Activated CD4-positive, alpha-beta T cell treated with anti-CD3 and anti-CD28 coated beads, Interleukin-2, amount 50 U/mL, for 4 hours (primary cell): ENCODE results near the gene AGFG1.

Experiments used
- DNase-seq, 2 experiments: peaks; one replicate each; pipeline ENCODE4 v3.0.0-alpha.2; 2020

The AGFG1 gene

GRCh38 chr2:227462462-227462951 is 9.4 kb upstream of the AGFG1 start:
- no peak for DNase-seq

DNA sequence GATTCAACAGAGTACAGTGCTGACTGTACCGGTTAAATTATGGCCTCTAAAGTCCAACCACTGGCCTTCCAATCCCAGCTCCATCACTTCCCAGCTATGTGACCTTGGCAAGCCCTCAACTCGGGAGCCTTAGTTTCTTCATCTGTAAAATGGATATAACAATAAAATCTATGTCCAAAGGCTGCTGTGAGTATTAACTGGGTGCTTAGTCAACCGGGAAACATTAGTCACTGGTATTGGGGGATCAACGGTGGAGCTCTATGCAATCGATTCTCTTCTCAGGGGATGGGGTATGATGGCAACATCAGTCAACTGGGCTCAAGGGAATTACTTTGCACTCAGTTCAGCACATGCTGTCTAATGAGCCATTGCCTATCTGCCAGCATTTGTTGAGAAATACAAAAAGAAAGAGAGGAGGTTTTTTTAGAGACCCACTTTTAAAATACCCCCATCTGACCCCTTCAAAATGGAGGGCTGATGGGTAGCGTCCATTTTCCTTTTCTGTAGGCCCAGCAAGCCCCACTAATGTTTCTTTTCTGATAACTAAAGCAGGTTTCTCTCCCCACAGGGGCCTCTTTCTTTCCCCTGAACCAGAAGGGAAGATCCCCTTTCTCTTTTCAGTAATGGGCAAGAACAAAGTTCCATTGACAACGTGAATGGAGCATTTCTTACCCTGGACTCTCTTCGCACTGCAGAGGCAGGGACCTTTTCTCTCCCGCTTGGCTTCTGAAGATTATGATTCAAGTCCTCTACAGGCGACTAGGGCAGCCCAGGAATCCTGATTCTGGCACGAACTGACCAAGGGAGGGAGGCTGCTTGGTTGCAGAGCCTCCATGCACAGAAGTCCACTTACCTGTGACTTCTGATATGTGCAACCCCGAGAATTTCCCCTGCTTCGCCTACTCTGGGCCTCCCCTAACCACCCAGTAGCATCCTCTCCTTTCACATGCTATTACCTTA is 8.7 kb upstream of the AGFG1 start:
- DNase-seq = no peak

DNA sequence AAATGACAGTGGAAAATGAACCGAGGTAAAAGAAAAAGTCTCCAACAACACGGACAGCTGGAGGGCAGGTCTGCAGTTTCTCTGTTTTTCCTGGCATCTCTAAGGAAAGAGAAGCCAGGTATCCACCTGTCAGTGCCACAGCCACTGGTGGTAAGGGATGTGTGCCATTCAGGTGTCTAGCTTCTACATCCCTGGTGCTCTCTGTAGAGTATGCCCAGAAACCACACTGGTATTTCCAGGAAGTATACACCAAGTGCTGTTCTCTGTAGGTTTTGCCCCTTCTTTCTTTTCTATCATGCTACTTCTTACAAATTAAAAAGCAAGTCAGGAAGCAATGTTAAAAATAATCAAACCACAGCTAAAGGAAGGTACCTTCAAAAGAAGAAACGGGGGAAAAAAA is 7.6 kb upstream of the AGFG1 start:
- DNase-seq = no peak

GRCh38 chr2:227464851-227465250 is 7.1 kb upstream of the AGFG1 start:
- DNase-seq = no peak

DNA sequence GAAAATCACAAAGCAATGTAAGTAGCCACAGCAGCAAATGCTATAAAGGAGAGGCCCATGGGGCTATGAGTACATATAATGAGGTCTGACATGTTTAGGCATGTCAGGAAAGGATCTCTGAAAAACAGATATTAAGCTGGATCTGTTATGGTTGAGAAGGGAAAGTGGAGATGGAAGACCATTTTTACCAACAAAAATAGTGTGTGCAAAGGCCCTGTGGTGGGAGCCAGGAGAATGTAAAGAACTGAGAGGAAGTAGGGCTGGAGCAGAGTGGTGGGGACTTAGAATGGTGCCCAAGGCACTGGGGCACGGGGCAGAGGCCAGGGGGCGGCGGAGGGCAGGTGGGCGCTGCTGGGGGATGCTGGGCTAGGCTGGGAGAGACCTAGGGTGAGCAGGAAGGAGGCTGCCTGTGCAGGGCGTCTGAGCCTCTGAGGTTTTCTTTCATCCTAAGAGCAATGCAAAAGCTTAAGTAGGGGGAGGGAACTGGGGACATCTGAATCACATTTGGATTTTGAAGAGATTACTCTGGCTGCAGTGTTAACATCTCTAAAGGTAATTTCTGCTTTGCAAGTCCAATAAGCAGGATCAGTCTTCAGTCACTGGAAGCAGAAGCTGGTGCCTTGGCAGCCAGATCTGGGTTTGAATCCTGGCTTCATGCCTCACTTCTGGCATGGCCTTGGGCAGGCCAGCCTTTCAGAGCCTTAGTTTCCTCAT is 4.9 kb upstream of the AGFG1 start:
- DNase-seq = no peak

DNA sequence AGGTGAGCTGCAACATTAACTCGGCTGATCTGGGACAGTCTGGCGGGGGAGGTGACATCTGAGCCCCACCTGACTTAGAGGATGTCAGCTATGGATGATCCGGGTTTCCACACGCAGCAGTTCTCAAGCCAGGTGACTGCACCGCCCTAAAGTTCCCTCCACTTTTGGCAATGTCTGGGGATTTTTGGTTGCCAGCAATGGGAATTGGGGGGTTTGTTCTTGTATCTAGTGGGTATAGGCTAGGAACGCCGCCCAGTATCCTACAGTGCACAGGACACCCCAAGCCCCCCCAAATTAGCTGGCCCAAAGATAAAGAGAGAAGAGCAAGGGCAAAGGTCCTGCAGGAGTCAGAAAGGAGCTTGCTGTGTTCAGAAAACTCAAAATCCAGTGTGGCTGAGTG is 544 bp upstream of the AGFG1 start:
- DNase-seq = no peak

GRCh38 chr2:227472265-227473121 is 537 bp downstream of the AGFG1 start:
- peak; percentile 39 to 45 for DNase-seq

GRCh38 chr2:227473122-227473461 is 1.1 kb downstream of the AGFG1 start:
- DNase-seq = no peak

- DNase-seq = no peak
Observed at GRCh38 chr2:227473806-227474205, 1.9 kb downstream of the AGFG1 start.

DNA sequence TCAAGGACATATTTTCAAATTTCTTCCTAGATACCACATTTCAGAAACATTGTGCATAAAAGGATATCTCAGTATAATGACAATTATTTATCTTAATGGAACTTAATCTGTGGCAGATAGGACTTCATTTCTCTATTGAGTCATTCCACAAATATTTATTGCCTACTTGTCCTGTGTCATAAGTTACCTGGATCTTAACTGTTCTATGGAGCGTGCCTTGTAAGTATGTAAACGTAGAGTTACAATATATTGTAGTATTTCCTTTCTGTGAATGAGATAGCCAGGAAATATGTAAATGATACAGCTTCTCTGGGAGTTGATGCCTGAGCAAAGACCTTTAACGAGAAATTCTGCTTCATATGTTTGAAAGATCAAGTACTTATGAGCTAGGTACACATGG is 2.5 kb downstream of the AGFG1 start:
- DNase-seq = no peak

- no peak for DNase-seq
Observed at GRCh38 chr2:227477291-227477690, 5.3 kb downstream of the AGFG1 start.

GRCh38 chr2:227479865-227480475 is 8.0 kb downstream of the AGFG1 start:
- DNase-seq = no peak

GRCh38 chr2:227480528-227480927 is 8.6 kb downstream of the AGFG1 start:
- no peak for DNase-seq

- no peak for DNase-seq
Observed at GRCh38 chr2:227482638-227483340, 10.8 kb downstream of the AGFG1 start.

DNA sequence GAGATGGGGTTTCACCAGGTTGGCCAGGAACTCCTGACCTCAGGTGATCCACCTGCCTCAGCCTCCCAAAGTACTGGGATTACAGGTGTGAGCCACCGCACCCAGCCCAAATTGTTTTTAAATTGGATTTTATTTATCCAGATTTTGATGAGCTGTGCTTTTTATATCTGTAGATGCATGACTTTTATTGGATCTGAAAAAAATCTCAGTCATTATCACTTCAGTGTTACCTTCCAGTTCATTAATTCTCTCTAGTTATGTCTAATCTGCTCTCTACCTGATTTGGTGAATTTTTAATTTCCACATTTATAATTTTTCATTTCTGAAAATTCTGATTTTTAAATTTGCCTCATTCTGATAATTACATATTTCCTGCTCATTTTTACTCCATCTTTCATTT is 13.5 kb downstream of the AGFG1 start:
- DNase-seq = no peak

DNA sequence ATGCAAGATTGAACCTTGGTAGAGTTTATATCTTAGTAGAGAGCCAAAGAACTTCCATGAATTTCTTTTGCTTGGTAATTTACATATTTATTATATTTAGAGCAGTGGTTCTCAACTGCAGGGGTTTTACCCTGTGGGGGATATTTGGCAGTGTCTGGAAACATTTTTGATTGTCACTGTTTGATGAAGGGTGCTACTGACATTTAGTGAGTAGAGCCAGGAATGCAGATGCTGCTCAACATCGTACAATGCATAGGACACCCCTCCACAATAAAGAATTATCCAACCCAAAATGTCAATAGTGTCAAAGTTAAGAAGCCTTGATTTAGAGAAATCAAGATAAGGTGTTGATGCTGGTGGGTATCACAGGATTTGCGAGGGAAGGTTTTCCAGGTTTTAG is 14.7 kb downstream of the AGFG1 start:
- no peak for DNase-seq

- no peak for DNase-seq
Observed at GRCh38 chr2:227488045-227488444, 16.1 kb downstream of the AGFG1 start.

DNA sequence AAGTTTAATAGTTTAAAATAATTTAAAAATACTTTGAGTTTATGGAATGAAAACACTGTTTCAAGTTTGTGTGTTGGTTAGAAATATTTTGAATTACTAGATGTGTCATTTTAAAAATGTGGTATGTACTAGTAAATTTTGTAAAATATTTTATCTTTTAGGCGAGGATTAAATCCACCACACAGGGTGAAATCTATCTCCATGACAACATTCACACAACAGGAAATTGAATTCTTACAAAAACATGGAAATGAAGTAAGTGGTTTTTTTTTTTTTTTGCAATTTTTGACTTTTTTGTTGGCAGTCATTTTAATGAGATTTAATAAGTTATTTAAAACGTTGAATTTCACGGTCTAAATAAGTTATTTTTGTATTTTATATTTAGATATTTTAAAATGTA is 19.4 kb downstream of the AGFG1 start:
- no peak for DNase-seq

- no peak for DNase-seq
Observed at GRCh38 chr2:227493524-227493923, 21.6 kb downstream of the AGFG1 start.

DNA sequence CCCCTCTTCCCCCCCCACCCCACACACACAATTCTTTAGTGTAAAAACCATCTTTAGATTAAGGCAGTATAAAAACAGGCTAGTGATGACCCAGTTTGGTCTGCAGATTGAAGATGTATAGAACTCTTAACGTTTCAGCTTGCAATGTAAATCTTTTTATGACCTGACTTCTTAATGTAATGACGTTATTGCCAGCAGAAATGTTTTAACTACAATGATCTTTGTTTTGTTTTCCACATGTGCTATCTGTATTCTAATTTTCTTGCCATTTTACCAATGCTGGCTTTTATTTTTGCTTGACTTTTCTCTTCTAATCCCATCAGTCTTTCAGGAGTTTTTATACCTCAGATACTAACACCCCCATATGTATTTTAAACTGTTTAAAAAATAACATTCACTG is 25.2 kb downstream of the AGFG1 start:
- DNase-seq = no peak

- DNase-seq = no peak
Observed at GRCh38 chr2:227499627-227500300, 27.8 kb downstream of the AGFG1 start.

DNA sequence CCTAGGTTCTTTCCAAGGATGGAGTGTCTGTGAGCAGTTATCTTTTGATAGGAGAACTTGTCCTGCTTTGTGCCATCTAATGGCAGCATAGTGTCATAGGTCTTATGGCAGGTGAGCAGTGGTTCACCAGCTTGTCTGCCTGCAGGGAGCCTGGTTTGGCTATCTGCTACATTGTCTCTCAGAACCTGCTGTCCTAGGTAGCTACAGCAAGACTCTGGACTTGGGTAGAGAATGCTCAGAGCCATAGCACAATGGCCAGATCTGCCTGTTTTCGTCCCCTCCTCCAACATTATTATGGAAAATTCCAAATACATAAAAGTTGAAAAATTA is 28.3 kb downstream of the AGFG1 start:
- DNase-seq = no peak
